GM19455 (cell line): ENCODE results near the gene FMO5.
"Not testable (repeated sequence)": the region's sequence is repeated elsewhere in the genome, so short reads cannot be mapped to it uniquely, and the experiment has no call there.

ENCODE experiments used
- ATAC-seq: cut with Tn5 transposase; IDR thresholded peaks from one replicate; pipeline ENCODE4 v1.9.1; 2021; ENCODE audit not compliant: unreplicated experiment

FMO5 gene

GRCh38 chr1:147157116-147157515 is 68.0 kb downstream of the FMO5 start:
- ATAC-seq = not testable (repeated sequence)

GRCh38 chr1:147156642-147157041 is 68.5 kb downstream of the FMO5 start:
- no peak for ATAC-seq

GRCh38 chr1:147152772-147153171 is 72.4 kb downstream of the FMO5 start:
- no peak for ATAC-seq

- no peak for ATAC-seq
Observed at GRCh38 chr1:147151244-147151643, 73.9 kb downstream of the FMO5 start.

GRCh38 chr1:147142886-147143285 is 82.3 kb downstream of the FMO5 start:
- ATAC-seq = no peak
